ENCODE results near the gene TMEM126B. TPM values are rescaled to one million over a fixed set of nuclear protein-coding genes. Genes with fewer than 3 reads are reported as not detected.
"Not testable (repeated sequence)": the region's sequence is repeated elsewhere in the genome, so short reads cannot be mapped to it uniquely, and the experiment has no call there.

TMEM126B gene
- total and polyA plus RNA-seq, 12 donors = 44.3 to 137 (median 53.3) TPM

GRCh38 chr11:85666687-85667086, 38.3 kb downstream of the TMEM126B start:
- DNase-seq (no peak), ATAC-seq (no peak)
- TF ChIP-seq CTCF (IDR thresholded peaks at IDR 0.05) = no peak
- Histone ChIP-seq H3K4me3 (no peak overlapping the region), H3K9me3 (no peaks in the 10 kb centered on the region), H3K27me3 (no peaks in the 10 kb centered on the region), H3K27ac (no peak overlapping the region), H3K4me1 (peaks cover 4 to 26% (median 20%) of the 10 kb centered on the region in 9 donors), H3K36me3 (peaks cover 0 to 15% (median 0%) of the 10 kb centered on the region in 9 donors)
- intact Hi-C loops (cut with DNase I) = loop anchor here in 1 of 10 donors (5.0 kb wide), 1 partner anchor 51 kb away; no protein-coding TSS in a partner anchor
- WGBS, 2 donors = 95 to 98% methylated on average over 3 of the region's 3 CpGs

- peaks cover 0 to 11% (median 5%) of the 10 kb centered on the region in 9 donors for H3K4me1 ChIP-seq
- intact Hi-C loops (cut with DNase I) = loop anchor here in 1 of 10 donors (5.0 kb wide), 1 partner anchor 49 kb away; no protein-coding TSS in a partner anchor
- no peak overlapping the region for H3K4me3 ChIP-seq
Observed at GRCh38 chr11:85668157-85668556, 39.8 kb downstream of the TMEM126B start.

GRCh38 chr11:85670949-85671663, 42.7 kb downstream of the TMEM126B start:
- intact Hi-C loops (cut with DNase I); DNase-seq; H3K4me1 ChIP-seq; H3K27ac ChIP-seq; H3K27me3 ChIP-seq; ATAC-seq; H3K36me3 ChIP-seq; H3K9me3 ChIP-seq; H3K4me3 ChIP-seq: not testable (repeated sequence)

More at GRCh38 chr11:85668157-85668556, 39.8 kb downstream of the TMEM126B start:
- 94 to 95% methylated on average over 1 of the region's 1 CpG for WGBS, 2 donors
- peaks cover 0 to under 1% (median 0%) of the 10 kb centered on the region in 9 donors for H3K36me3 ChIP-seq
- no peaks in the 10 kb centered on the region for H3K9me3 ChIP-seq
- no peak for DNase-seq
- no peak for ATAC-seq
- no peaks in the 10 kb centered on the region for H3K27me3 ChIP-seq
- H3K27ac ChIP-seq = no peak overlapping the region
- TF ChIP-seq CTCF (IDR thresholded peaks at IDR 0.05) = no peak

GRCh38 chr11:85672105-85672902, 43.9 kb downstream of the TMEM126B start:
- no peak for TF ChIP-seq CTCF (IDR thresholded peaks at IDR 0.05)
- 85 to 90% methylated on average over 8 of the region's 8 CpGs for WGBS, 2 donors

More at GRCh38 chr11:85672105-85672902, 43.9 kb downstream of the TMEM126B start:
- Histone ChIP-seq H3K4me3 (no peak overlapping the region), H3K36me3 (no peaks in the 10 kb centered on the region), H3K27me3 (no peaks in the 10 kb centered on the region), H3K9me3 (peaks cover 0 to 9% (median 0%) of the 10 kb centered on the region in 11 donors), H3K4me1 (no peaks in the 10 kb centered on the region), H3K27ac (no peak overlapping the region)
- no peak for ATAC-seq
- intact Hi-C loops (cut with DNase I) = no loop called here
- DNase-seq = no peak
